Measurements from ENCODE around the gene IFITM1.
A peak's percentile ranks its signal among the peaks of the same experiment; 100 is the strongest.
"Not testable (repeated sequence)": the region's sequence is repeated elsewhere in the genome, so short reads cannot be mapped to it uniquely, and the experiment has no call there.

IFITM1 gene

DNA sequence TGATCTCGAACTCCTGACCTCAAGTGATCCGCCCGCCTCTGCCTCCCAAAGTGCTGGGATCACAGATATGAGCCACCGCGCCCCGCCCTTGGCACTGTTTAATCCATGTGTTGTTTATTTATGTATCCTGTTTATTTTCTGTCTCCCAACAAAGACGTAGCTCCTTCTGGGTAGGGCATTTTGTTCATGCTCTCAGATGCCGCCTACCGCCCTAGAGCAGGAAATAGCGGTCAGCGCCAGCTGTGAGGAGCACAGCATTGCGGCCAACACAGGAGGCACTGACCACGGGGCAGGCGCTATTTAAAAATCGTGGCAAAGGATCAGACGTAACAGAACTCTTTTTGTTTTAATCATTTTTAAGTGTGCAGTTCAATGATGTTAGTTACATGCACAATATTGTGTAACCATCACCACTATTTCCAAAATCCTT, 45.1 kb upstream of the IFITM1 start:
- not testable (repeated sequence) for H2AFZ ChIP-seq (ENCODE audit: low read length); H3K27me3 ChIP-seq (ENCODE audit: insufficient read depth, low read length); H4K20me1 ChIP-seq (ENCODE audit: insufficient read depth, low read length); H3K9me2 ChIP-seq (ENCODE audit: low read depth, low read length); H3F3A ChIP-seq (ENCODE audit: insufficient read depth, low read length); H3K36me3 ChIP-seq (ENCODE audit: insufficient read depth, low read length); H3K9me3 ChIP-seq (ENCODE audit: low read length); H3K79me2 ChIP-seq (ENCODE audit: insufficient read depth, low read length)
- Histone ChIP-seq H3K4me3 (ENCODE audit: low read depth, low read length, poor library complexity, severe bottlenecking) (peak overlapping the region; percentile 58), H3K4me1 (ENCODE audit: insufficient read depth, low read length, severe bottlenecking) (peaks cover 34% of the 10 kb centered on the region), H3K4me2 (ENCODE audit: low read length) (peak overlapping the region; percentile 78), H3K27ac (ENCODE audit: low read depth, low read length, poor library complexity, severe bottlenecking) (peak overlapping the region; percentile 96), H3K9ac (ENCODE audit: low read length) (peak overlapping the region; percentile 73)
- TF ChIP-seq, protein P1, sequence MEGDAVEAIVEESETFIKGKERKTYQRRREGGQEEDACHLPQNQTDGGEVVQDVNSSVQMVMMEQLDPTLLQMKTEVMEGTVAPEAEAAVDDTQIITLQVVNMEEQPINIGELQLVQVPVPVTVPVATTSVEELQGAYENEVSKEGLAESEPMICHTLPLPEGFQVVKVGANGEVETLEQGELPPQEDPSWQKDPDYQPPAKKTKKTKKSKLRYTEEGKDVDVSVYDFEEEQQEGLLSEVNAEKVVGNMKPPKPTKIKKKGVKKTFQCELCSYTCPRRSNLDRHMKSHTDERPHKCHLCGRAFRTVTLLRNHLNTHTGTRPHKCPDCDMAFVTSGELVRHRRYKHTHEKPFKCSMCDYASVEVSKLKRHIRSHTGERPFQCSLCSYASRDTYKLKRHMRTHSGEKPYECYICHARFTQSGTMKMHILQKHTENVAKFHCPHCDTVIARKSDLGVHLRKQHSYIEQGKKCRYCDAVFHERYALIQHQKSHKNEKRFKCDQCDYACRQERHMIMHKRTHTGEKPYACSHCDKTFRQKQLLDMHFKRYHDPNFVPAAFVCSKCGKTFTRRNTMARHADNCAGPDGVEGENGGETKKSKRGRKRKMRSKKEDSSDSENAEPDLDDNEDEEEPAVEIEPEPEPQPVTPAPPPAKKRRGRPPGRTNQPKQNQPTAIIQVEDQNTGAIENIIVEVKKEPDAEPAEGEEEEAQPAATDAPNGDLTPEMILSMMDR (IDR thresholded peaks at IDR 0.05; ENCODE audit: low read length) = peak; percentile 29

DNA sequence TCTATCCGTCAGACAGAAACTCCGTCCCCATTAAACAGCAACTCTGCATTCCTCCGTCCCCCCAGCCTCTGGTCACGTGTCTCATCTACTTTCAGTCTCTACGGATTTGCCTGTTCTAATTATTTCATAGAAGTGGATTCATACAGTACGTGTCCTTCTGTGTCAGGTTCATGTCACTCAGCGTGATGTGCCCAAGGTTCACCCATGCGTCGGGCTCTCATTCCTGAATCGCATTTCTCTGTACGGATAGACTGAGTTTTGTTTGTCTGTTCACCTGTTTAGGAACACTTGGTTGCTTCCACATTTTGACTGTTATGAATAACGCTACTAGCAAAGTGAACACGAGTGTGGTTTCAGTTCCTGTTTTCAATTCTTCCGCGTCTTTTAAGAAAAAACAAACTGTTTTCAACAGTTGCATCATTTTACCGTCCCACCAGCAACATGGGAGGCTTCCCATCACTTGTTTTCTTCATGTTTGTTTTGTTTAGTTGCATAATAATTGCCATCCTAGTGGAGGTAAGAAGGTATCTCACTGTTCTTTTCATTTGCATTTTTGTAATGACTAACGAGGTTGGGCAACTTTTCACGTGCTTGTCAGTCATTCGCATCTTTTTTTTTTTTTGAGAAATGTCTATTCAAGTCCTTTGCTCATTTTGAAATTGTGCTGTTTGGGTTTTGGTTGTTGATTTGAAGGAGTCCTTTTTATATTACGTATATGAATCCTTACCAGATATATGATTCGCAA, 44.5 kb upstream of the IFITM1 start:
- H2AFZ ChIP-seq (ENCODE audit: low read length) = no peak overlapping the region
- no peaks in the 10 kb centered on the region for H3K36me3 ChIP-seq (ENCODE audit: insufficient read depth, low read length)
- peak overlapping the region; percentile 96 for H3K27ac ChIP-seq (ENCODE audit: low read depth, low read length, poor library complexity, severe bottlenecking)
- no peaks in the 10 kb centered on the region for H3K27me3 ChIP-seq (ENCODE audit: insufficient read depth, low read length)
- no peaks in the 10 kb centered on the region for H4K20me1 ChIP-seq (ENCODE audit: insufficient read depth, low read length)
- H3K4me2 ChIP-seq (ENCODE audit: low read length) = peak overlapping the region; percentile 78
- H3K9ac ChIP-seq (ENCODE audit: low read length) = peak overlapping the region; percentile 73
- no peaks in the 10 kb centered on the region for H3K79me2 ChIP-seq (ENCODE audit: insufficient read depth, low read length)
- TF ChIP-seq, protein P1 (IDR thresholded peaks at IDR 0.05; ENCODE audit: low read length) = no peak
- no peak for TF ChIP-seq EZH2 (IDR thresholded peaks at IDR 0.05; ENCODE audit: borderline replicate concordance, low read length)
- H3F3A ChIP-seq (ENCODE audit: insufficient read depth, low read length) = peaks cover 5% of the 10 kb centered on the region
- peak overlapping the region; percentile 58 for H3K4me3 ChIP-seq (ENCODE audit: low read depth, low read length, poor library complexity, severe bottlenecking)
- peaks cover 34% of the 10 kb centered on the region for H3K4me1 ChIP-seq (ENCODE audit: insufficient read depth, low read length, severe bottlenecking)
- H3K9me3 ChIP-seq (ENCODE audit: low read length) = peaks cover 3% of the 10 kb centered on the region; the same call in 1 of the 2 replicates
- H3K9me2 ChIP-seq (ENCODE audit: low read depth, low read length) = no peaks in the 10 kb centered on the region

DNA sequence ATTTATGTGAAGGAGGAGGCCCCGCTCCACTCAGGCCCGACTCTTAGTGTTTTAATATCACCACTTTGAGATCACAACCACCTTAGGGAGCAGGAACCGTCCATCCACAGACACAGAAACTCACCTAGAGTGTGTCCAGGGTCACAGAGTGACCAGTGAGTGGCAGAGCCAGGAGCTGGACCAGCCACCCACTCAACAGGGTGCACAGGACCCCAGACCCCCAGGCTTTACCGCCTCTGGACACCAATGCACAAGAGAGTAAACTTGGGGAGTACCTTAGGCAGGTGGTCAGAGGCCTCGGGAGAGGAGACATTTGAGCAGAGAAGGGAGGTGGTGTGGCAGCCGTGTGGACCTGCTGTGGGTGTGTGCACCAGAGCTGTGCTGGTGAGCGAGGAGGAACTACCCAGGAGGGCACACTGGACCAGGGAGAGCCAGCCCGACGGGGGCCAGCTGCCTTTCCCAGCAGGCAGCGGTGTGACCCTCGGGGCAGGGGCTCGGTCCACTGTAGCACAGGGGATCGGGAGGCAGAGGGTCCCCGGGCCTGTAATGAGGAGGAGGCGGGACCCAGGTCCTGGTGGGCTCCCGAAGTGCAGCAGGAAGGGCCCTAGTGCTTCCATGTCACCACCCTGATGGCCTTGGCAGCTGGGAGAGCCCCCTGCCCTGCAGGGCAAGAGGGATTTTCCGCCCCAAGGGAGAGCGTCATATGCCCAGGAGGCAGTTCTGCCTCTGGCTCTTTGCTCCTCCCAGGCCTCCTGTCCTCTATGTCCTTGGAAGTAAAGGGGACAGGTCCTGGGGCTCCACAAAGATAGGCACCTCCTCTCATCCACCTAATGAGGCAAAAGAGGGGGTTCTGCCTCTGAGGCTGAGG, 43.2 kb upstream of the IFITM1 start:
- Histone ChIP-seq H3K79me2 (ENCODE audit: insufficient read depth, low read length) (no peaks in the 10 kb centered on the region), H3K27ac (ENCODE audit: low read depth, low read length, poor library complexity, severe bottlenecking) (peak overlapping the region; percentile 96), H3K9me2 (ENCODE audit: low read depth, low read length) (no peaks in the 10 kb centered on the region), H3K27me3 (ENCODE audit: insufficient read depth, low read length) (no peaks in the 10 kb centered on the region), H3K9me3 (ENCODE audit: low read length) (peaks cover 3% of the 10 kb centered on the region; the same call in 1 of the 2 replicates), H3K36me3 (ENCODE audit: insufficient read depth, low read length) (no peaks in the 10 kb centered on the region), H3F3A (ENCODE audit: insufficient read depth, low read length) (peaks cover 5% of the 10 kb centered on the region), H2AFZ (ENCODE audit: low read length) (no peak overlapping the region), H3K4me3 (ENCODE audit: low read depth, low read length, poor library complexity, severe bottlenecking) (no peak overlapping the region), H4K20me1 (ENCODE audit: insufficient read depth, low read length) (no peaks in the 10 kb centered on the region), H3K9ac (ENCODE audit: low read length) (no peak overlapping the region), H3K4me1 (ENCODE audit: insufficient read depth, low read length, severe bottlenecking) (peaks cover 41% of the 10 kb centered on the region), H3K4me2 (ENCODE audit: low read length) (no peak overlapping the region)
- TF ChIP-seq EZH2 (IDR thresholded peaks at IDR 0.05; ENCODE audit: borderline replicate concordance, low read length) = no peak
- TF ChIP-seq, protein P1 (IDR thresholded peaks at IDR 0.05; ENCODE audit: low read length) = no peak
